ENCODE data around the gene FLACC1.
A peak's percentile ranks its signal among the peaks of the same experiment; 100 is the strongest.
"Not testable (repeated sequence)": the region's sequence is repeated elsewhere in the genome, so short reads cannot be mapped to it uniquely, and the experiment has no call there.

The FLACC1 gene

GRCh38 chr2:201357221-201357620 is at the start of gene FLACC1:
FLACC1 (minus strand) TSS chr2:201357345; CDS start chr2:201351404, 5,941 bp downstream.
- DNase-seq (ENCODE audit: low spot score) = peak; percentile 69

GRCh38 chr2:201406077-201406662 is 49.0 kb upstream of the FLACC1 start:
- peak; percentile 51 for DNase-seq (ENCODE audit: low spot score)

GRCh38 chr2:201404699-201405280 is 47.6 kb upstream of the FLACC1 start:
- no peak for DNase-seq (ENCODE audit: low spot score)

GRCh38 chr2:201403880-201404279 is 46.7 kb upstream of the FLACC1 start:
- no peak for DNase-seq (ENCODE audit: low spot score)

GRCh38 chr2:201402651-201403562 is 45.8 kb upstream of the FLACC1 start:
- no peak for DNase-seq (ENCODE audit: low spot score)

- DNase-seq (ENCODE audit: low spot score) = no peak
These were observed 44.7 kb upstream of the FLACC1 start for GRCh38 chr2:201401815-201402214.

- no peak for DNase-seq (ENCODE audit: low spot score)
These were observed 39.5 kb upstream of the FLACC1 start for GRCh38 chr2:201396595-201396994.

GRCh38 chr2:201383136-201383535 is 26.0 kb upstream of the FLACC1 start:
- no peak for DNase-seq (ENCODE audit: low spot score)

- DNase-seq (ENCODE audit: low spot score) = no peak
These were observed 21.6 kb upstream of the FLACC1 start for GRCh38 chr2:201378496-201379397.

GRCh38 chr2:201377218-201377617 is 20.1 kb upstream of the FLACC1 start:
- no peak for DNase-seq (ENCODE audit: low spot score)

GRCh38 chr2:201369775-201370174 is 12.6 kb upstream of the FLACC1 start:
- DNase-seq (ENCODE audit: low spot score) = no peak

- DNase-seq (ENCODE audit: low spot score) = not testable (repeated sequence)
These were observed 12.2 kb upstream of the FLACC1 start for GRCh38 chr2:201369318-201369717.

GRCh38 chr2:201366146-201366545 is 9.0 kb upstream of the FLACC1 start:
- no peak for DNase-seq (ENCODE audit: low spot score)

GRCh38 chr2:201363857-201364560 is 6.9 kb upstream of the FLACC1 start:
- DNase-seq (ENCODE audit: low spot score) = peak; percentile 12

- no peak for DNase-seq (ENCODE audit: low spot score)
These were observed 5.3 kb upstream of the FLACC1 start for GRCh38 chr2:201362396-201362795.

- no peak for DNase-seq (ENCODE audit: low spot score)
These were observed 4.1 kb upstream of the FLACC1 start for GRCh38 chr2:201361078-201361733.

GRCh38 chr2:201360256-201360655 is 3.1 kb upstream of the FLACC1 start:
- no peak for DNase-seq (ENCODE audit: low spot score)

GRCh38 chr2:201358684-201359083 is 1.5 kb upstream of the FLACC1 start:
- DNase-seq (ENCODE audit: low spot score) = peak; percentile 10

GRCh38 chr2:201353116-201353515 is 4.0 kb downstream of the FLACC1 start:
- no peak for DNase-seq (ENCODE audit: low spot score)

- DNase-seq (ENCODE audit: low spot score) = no peak
These were observed 6.3 kb downstream of the FLACC1 start for GRCh38 chr2:201350879-201351278.

GRCh38 chr2:201349601-201350000 is 7.5 kb downstream of the FLACC1 start:
- no peak for DNase-seq (ENCODE audit: low spot score)

All from COLO829 (cell line).